Skeletal muscle cell (primary cell): Measurements from ENCODE around the gene NAV1.
"Not testable (repeated sequence)": the region's sequence is repeated elsewhere in the genome, so short reads cannot be mapped to it uniquely, and the experiment has no call there.

Experiments used
- DNase-seq: peaks from one replicate; pipeline ENCODE4 v3.0.0-alpha.2; 2010; ENCODE audit warnings: low read depth
- H3K4me3 ChIP-seq: 2 replicates; pipeline ENCODE4 v1.5.1; 2011; ENCODE audit warnings: low read depth, mild to moderate bottlenecking, control low read depth, low read length, moderate library complexity

Gene NAV1

GRCh38 chr1:201515895-201516294 is 23.0 kb upstream of the NAV1 start:
- no peak overlapping the region for H3K4me3 ChIP-seq
- DNase-seq = no peak

- no peak for DNase-seq
- H3K4me3 ChIP-seq = no peak overlapping the region
Measured at GRCh38 chr1:201516511-201517127, 22.3 kb upstream of the NAV1 start.

DNA sequence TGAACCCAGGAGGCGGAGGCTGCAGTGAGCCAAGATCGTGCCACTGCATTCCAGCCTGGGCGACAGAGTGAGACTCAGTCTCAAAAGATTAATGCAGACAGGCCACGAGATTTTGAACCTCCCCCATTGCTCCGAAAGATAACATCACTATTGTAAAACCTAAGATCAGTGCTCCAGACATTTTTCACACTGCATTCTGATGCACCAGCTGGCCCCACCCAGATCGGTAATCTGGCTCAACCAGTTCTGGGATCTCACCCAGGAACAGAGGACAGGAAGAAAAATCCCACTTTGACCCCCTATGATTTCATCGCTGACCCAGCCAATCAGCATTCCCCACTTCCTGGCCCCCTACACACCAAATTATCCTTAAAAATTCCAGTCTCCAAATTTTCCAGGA is 21.3 kb upstream of the NAV1 start:
- no peak overlapping the region for H3K4me3 ChIP-seq
- no peak for DNase-seq

DNA sequence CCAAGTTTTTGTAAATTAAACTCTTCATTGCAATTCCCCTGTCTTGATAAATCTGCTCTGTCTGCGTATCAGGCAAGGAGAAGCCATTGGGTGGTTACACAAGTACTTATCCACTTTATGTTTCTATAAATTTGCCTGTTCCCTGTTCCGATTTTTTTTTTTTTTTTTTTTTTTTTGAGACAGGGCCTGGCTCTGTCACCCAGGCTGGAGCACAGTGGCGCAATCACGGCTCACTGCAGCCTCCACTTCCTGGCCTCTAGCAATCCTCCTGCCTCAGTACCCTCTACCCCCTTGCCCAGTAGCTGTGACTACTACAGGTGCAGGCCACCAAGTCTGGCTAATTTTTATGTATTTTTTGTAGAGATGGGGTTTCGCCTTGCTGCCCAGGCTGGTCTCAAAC is 20.9 kb upstream of the NAV1 start:
- H3K4me3 ChIP-seq = no peak overlapping the region
- no peak for DNase-seq

- DNase-seq, H3K4me3 ChIP-seq: not testable (repeated sequence)
Measured at GRCh38 chr1:201520046-201520575, 18.8 kb upstream of the NAV1 start.

DNA sequence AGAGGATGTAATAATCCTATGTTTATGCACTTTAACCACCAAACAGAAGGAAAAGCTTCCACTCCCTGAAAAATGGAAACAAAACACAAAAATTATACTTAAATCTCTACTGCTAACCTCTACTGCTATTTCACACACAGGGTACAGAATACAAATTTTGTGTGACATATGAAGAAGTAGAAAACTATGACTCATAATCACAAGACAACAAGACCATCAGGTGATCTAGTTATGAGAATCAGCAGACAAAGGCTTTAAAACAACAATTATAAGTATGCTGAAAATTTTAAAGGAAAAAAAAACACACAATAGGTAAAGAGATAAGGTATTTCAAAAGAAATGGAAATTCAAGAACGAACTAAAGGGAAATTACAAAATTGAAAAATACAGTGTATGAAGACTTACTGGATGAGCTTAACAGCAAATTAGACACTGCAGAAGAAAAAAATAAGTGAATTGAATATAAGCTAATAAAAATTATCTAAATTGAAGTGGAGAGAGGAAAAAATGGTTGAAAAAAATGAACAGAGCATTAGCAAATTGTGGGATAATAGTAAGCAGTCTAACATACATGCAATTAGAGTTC is 13.6 kb upstream of the NAV1 start:
- no peak overlapping the region for H3K4me3 ChIP-seq
- no peak for DNase-seq

- DNase-seq = no peak
- H3K4me3 ChIP-seq = no peak overlapping the region
Measured at GRCh38 chr1:201527879-201528278, 11.0 kb upstream of the NAV1 start.

DNA sequence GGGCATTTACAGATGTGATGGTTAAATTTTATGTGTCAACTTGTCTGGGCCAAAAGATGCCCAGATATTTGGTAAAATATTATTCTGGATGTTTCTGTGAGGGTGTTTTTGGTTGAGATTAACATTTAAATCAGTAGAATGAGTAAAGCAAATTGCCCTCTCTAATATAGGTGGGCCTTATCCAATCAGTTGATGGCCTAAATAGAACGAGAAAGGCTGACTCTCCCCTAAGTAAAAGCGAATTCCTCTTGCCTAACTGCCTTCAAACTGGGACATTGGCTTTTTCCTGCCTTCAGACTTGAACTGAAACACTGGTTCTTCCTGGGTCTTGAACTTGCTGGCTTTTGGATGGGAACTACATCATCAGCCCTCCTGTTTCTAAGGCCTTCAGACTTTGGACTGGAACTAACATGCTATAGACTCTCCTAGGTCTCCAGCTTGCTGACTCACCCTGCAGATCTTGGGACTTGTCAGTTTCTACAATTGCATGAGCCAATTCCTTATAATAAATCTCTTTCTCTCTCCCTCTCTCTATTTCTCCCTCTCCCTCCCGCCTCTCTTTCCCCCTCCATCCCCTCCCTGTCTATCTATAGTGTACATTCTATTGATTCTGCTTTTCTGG is 10.2 kb upstream of the NAV1 start:
- no peak for DNase-seq
- no peak overlapping the region for H3K4me3 ChIP-seq

GRCh38 chr1:201530741-201531531 is 8.0 kb upstream of the NAV1 start:
- peak; percentile 62 for DNase-seq
- no peak overlapping the region for H3K4me3 ChIP-seq

DNA sequence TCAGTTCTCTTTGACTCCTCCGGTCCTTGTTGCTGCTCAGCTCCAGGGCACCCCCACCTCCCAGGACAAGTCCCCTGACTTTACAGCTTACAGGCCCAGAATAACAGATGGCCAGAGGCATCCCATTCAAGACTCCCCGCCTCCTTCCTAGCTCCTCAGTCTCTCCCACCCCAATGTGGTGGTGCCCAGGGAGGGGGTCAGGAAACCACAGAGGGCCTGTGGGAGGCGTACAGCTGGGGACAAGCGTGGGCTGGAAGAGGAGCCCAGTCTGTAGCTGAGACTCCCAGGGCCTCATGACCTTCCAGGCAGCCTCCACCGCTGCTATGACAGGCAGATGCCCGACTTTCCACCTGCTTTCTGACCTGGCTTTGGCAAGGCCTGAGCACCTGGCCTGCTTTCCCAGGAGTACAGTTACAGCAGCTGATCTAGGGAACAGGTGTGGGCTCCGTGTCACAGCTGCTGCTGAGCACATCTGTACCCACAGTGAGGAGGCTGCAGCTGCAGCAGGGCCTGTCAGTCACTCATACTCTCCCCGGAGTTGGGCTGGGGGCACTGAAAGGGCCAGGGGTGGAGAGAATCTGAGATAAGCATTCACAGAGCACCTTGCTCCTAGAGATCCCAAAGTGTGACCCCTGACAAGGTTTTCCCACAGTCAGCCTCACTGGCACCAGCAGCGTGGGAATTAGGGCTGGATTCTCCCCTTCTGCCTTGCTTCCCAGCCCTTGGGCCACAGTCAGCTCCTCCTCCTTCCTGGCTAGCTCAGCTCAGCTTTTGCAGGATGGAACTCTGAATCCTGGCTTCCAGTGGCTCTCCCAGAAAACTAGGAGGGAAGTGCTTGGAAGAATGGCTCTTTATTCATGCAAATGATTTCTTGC is 7.1 kb upstream of the NAV1 start:
- no peak overlapping the region for H3K4me3 ChIP-seq
- DNase-seq = peak; percentile 77

GRCh38 chr1:201533836-201534235 is 5.1 kb upstream of the NAV1 start:
- H3K4me3 ChIP-seq = no peak overlapping the region
- no peak for DNase-seq

DNA sequence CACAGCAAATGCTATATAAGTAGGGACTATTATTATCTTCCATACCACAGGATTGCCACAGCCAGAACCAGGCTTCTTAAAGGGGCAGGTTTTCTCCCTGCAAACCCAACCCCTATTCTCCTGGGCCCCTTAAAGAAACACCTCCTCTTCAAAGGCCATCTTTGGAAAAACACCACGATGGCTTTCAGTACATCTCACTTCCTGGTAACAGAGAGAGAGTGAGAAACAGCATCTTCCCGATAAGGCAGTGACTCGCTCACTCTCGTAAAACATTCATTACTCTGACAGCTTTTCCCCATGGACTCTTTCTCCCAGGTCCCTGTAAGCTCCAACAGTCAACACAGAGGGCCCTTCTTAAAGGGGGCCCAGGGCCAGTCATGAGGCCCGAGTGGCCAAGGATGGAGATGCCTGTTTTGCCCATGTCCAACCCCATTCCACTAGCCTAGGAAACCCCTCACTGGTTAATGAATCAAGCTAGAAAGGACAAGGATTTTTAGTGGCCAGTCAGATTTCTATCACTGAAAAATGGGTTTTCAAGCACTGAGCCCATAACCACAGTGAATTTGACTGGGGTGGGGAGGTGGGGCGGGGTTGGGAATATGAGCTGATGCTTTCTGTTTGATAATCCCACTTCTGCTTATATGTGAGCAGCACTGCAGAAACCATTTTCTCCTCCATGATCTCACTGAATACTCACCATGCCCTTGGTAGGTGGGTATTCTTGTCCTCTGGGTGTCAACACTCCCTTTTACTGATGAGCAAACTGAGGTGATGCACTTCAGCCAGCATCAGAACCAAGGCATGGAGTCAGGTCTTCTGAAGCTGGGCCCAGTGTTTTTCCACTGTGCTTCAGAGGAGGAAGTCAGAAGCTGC is 3.6 kb upstream of the NAV1 start:
- H3K4me3 ChIP-seq = no peak overlapping the region
- DNase-seq = peak; percentile 56

- DNase-seq = no peak
- H3K4me3 ChIP-seq = no peak overlapping the region
Measured at GRCh38 chr1:201535919-201536245, 3.0 kb upstream of the NAV1 start.

- peak overlapping the region; percentile 25 for H3K4me3 ChIP-seq
- no peak for DNase-seq
Measured at GRCh38 chr1:201536558-201536957, 2.4 kb upstream of the NAV1 start.

DNA sequence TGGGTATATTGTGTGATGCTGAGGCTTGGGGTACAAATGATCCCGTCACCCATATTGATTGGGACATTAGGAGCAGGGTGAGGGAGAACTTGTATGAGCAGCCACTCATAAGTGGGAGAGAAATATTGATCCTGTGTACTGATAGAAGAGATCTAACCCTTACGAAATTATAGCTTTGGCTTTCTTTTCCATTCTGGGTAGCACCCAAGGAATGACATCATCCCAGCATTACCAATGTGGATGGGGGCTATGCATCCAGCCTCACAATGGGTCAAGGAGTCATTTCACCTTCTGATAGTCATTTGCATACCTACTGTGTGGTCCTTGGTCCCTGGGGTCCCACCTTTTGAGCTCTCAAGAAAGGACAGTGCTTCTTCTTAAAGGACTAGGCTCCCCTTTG is 1.9 kb upstream of the NAV1 start:
- peak overlapping the region; percentile 25 for H3K4me3 ChIP-seq
- no peak for DNase-seq

- no peak for DNase-seq
- no peak overlapping the region for H3K4me3 ChIP-seq
Measured at GRCh38 chr1:201537467-201537866, 1.5 kb upstream of the NAV1 start.

DNA sequence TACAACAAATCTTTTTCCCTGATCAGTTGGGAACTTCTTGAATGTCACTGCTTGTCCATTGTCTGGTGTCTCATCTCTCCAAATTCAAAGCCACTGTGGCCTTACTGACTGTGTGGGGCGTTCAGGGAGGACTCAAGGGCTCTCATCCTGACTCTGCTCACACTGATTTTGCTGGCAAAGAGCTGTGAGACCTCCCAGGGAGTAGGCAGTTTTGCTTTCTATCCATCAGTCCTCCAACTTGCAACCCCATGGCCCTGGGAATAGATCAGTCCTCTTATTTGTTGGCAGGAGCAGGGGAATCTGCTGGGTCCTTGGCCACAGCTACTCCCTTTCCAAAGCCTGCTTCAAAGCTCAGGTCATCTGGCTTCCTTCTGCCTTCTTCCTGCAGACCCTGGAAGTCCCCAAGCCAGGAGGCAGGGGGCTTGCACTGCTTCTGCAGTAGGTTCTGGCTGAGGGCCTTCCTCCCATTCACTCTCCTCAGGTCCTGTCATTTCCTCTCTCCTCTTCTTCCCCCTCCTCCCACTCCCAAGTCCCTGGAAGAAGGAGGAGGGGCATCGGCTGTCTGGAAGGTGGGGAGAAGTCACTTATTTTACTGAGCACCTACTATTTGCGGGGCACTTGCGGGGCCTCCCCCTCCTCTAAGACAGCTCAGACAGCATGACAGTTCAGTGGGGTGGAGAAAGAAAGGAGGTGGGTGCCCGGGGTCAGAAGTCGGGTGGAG is 876 bp upstream of the NAV1 start:
- DNase-seq = no peak
- peak overlapping the region; percentile 86 for H3K4me3 ChIP-seq
